ENCODE measurements around the gene CCDC116.

CCDC116 gene, protein sequence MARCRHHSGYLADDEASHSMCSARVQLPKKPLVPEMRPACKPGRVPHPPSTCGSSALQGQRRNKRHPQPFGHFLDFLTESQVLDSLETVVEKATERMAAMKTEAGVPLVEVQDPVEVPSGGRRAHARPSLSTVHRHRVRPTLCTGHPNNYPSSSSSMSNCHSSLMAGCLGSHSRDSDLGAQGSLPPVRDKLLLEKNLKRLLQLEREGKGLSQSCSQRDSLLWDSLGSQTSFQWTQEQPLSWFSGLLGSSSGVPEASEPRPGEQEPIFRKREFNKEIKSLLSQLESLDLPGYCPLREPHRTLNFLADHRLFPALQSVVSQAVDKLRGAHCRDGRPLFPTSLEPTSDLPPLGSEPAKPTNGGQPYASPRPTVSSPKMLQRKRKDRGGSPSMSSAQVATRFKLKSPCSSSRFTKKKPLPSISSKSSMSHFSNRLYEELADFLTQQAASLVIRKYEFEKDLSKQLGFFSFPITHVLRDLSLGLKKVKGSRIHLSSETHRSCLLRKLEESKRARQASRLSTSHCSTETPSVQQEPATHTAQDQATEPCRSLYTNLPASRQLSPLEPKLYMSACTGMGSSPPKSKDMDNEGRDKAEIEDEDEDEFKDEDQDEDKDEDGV

DNA sequence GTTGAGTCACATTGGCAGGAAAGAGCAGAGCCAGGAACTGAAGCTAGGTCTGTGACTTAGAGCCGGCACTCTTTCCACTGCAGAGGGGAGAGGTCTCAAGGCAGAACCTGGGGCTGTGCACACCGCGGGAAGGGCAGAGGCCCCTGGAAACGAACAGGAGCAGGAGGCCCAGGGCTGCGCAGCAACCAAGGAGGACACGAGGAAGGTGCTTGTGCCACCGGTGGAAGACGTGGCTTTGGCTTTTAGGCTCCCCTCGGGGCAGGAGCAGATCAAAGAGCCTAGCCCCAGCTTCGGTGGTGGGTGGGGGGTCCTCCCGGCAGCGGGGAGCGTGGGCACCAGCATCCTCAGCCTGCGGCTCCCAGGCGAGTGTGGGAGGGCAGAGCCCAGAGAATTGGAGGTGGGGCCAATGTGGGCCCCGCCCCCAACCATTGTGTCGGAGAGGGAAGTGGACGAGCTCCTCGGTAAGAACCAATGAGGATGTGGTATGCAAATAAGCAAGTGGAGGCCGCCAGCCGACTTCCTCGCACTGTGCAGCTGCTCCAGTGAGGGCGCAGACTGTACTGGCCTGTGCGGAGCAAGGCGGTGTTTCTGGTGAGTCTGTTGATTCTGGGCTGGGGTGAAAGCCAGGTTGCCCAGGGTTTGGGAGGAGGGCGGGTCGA lies at the start of gene CCDC116:
TSS of gene CCDC116 (plus strand) at position 524 of the 659 bp plus-strand sequence. CDS start 422 bp downstream, outside the sequence.
- no peak for DNase-seq (ENCODE audit: low read depth)
- H3K4me3 ChIP-seq (ENCODE audit: low read length): no peak within 1 kb of the TSS
- H3K4me1 ChIP-seq (ENCODE audit: control insufficient read depth, insufficient read depth, low read length): no peaks in the 10 kb centered on the region
- no peaks in the 10 kb centered on the region for H3K36me3 ChIP-seq (ENCODE audit: control insufficient read depth, insufficient read depth, low read length, severe bottlenecking)
- H3K27me3 ChIP-seq (replicated peaks; ENCODE audit: control insufficient read depth, insufficient read depth, low read length): no peaks in the 10 kb centered on the region
- no peak within 1 kb of the TSS for H3K9ac ChIP-seq (ENCODE audit: low read length)
- H3K9me3 ChIP-seq (ENCODE audit: control insufficient read depth, low read length): no peaks in the 10 kb centered on the region

DNA sequence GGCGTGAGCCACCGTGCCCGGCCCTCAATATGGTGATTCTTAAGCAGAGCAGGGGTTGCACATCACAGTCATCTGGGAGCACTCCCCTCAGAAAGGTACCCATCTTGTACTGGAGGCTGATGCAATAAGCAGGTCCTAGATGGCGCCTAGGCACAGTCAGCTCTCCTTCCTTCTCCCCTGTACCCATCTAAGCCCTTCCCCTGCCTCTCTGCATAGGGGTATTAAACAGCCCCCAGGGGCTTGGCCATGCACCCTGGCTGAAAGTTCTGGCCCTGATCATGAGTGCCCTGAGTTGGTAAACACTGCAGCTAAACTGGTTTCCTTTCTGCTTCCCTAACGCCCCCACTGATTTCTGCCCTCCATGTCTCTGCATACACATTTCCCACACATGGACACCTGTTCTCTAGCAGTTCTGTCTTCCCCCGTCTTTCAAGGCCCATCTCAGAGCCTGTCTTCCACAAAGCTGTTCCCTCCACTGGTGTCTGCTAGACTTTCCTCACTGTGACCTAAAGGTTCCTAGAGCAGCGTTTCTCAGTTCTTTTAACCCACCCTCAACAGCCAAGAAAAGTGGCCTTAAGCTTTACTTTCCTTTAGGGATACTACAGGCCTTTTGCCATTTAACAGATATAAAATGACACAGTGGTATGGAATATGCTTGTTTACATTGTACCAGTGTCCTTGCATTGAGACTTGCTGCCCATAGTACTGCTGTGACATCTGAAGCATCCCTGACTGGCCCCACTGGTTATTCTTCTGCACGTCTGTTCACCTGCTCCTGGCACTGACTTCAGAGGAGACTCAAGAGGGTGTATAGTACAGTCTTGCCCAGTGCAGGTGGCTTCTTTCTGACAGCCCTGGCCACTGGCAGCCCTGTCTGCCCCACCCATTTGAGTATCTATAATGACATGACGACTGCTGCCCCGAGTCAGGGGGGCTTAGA lies 49.5 kb upstream of the CCDC116 start:
- no peaks in the 10 kb centered on the region for H3K9me3 ChIP-seq (ENCODE audit: control insufficient read depth, low read length)
- H3K27me3 ChIP-seq (replicated peaks; ENCODE audit: control insufficient read depth, insufficient read depth, low read length): no peaks in the 10 kb centered on the region
- peaks cover 21% of the 10 kb centered on the region for H3K4me1 ChIP-seq (ENCODE audit: control insufficient read depth, insufficient read depth, low read length)
- H3K9ac ChIP-seq (ENCODE audit: low read length): no peak overlapping the region
- H3K36me3 ChIP-seq (ENCODE audit: control insufficient read depth, insufficient read depth, low read length, severe bottlenecking): no peaks in the 10 kb centered on the region
- no peak overlapping the region for H3K4me3 ChIP-seq (ENCODE audit: low read length)
- DNase-seq (ENCODE audit: low read depth): no peak

DNA sequence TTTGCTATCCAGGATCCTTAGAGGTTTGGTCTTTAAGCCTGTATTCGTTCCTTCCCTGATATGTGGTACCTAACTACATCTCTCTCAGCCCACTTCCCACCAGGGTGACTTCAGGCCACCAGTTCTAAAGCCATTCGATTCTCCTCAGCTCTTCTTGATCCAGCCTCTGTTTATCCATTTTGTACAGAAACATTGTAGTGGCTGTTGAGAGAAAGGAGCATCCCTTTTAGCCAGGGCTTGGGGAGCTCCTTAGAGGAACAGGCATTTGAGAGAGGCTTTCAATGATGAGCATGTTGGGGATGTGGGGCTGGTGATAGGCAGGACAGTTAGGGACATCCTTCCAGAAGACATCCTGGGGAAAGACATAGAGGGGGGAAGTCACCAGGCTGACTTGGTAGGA lies 47.2 kb upstream of the CCDC116 start:
- Histone ChIP-seq H3K4me3 (ENCODE audit: low read length) (no peak overlapping the region), H3K4me1 (ENCODE audit: control insufficient read depth, insufficient read depth, low read length) (peaks cover 15% of the 10 kb centered on the region), H3K9ac (ENCODE audit: low read length) (no peak overlapping the region), H3K27me3 (replicated peaks; ENCODE audit: control insufficient read depth, insufficient read depth, low read length) (no peaks in the 10 kb centered on the region), H3K36me3 (ENCODE audit: control insufficient read depth, insufficient read depth, low read length, severe bottlenecking) (no peaks in the 10 kb centered on the region), H3K9me3 (ENCODE audit: control insufficient read depth, low read length) (no peaks in the 10 kb centered on the region)
- no peak for DNase-seq (ENCODE audit: low read depth)

DNA sequence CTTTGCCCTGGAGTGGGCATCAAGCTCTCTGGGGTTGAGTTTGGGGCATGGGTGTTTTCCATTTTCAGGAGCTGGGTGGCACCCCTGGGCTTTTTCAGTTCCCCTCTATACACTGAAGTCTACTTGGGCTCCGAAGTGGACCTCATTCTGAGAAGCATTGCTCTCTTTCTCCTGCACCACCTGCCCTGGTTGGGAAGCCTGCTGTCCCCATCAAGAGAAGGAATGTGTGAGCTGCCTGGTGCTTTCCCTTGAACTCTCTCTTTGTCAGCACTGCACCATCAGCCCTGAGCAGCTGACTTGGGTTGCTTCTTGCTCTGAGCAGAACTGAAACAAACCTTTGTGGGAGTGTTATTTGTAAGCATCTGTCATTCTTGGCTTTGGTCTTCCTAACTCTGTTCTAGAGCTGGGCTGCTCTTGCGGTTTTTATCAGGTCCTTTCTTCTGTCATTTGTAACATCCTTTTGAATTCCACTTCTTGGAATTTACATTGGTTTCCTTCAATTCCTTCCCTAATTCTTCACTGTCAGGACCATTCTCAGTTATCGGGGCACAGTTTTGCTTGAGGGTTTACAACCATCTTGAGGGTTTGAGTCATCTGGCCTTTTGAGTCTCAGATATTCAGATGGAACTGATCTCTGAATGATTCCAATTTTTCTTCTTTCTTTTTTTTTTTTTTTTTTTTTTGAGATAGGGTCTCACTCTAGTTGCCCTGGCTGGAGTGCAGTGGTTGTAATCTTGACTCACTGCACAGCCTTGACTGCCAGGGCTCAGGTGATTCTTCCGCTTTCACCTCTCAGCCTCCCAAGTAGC lies 44.6 kb upstream of the CCDC116 start:
- Histone ChIP-seq H3K9me3 (ENCODE audit: control insufficient read depth, low read length) (no peaks in the 10 kb centered on the region), H3K27me3 (replicated peaks; ENCODE audit: control insufficient read depth, insufficient read depth, low read length) (no peaks in the 10 kb centered on the region), H3K36me3 (ENCODE audit: control insufficient read depth, insufficient read depth, low read length, severe bottlenecking) (peaks cover 4% of the 10 kb centered on the region), H3K4me1 (ENCODE audit: control insufficient read depth, insufficient read depth, low read length) (peaks cover 31% of the 10 kb centered on the region), H3K4me3 (ENCODE audit: low read length) (no peak overlapping the region), H3K9ac (ENCODE audit: low read length) (no peak overlapping the region)
- no peak for DNase-seq (ENCODE audit: low read depth)

DNA sequence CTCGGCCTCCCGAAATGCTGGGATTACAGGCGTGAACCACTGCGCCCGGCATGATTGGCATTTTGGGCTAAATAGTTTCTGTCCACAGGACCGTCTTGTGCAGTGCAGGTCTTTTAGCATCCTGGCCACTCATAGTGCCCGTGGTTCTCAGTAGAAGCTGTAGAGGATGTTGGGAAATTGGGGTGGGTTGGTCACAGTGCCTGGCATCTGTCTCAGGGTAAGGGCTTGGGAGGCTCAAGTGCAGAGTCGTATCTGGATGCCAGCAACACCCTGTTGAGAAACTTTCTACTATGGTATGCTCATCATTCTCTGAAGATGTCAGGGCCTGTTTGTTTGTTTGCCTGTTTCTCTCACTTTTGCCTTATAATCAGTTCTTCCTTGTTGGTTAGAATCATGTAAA lies 43.2 kb upstream of the CCDC116 start:
- DNase-seq (ENCODE audit: low read depth): no peak

DNA sequence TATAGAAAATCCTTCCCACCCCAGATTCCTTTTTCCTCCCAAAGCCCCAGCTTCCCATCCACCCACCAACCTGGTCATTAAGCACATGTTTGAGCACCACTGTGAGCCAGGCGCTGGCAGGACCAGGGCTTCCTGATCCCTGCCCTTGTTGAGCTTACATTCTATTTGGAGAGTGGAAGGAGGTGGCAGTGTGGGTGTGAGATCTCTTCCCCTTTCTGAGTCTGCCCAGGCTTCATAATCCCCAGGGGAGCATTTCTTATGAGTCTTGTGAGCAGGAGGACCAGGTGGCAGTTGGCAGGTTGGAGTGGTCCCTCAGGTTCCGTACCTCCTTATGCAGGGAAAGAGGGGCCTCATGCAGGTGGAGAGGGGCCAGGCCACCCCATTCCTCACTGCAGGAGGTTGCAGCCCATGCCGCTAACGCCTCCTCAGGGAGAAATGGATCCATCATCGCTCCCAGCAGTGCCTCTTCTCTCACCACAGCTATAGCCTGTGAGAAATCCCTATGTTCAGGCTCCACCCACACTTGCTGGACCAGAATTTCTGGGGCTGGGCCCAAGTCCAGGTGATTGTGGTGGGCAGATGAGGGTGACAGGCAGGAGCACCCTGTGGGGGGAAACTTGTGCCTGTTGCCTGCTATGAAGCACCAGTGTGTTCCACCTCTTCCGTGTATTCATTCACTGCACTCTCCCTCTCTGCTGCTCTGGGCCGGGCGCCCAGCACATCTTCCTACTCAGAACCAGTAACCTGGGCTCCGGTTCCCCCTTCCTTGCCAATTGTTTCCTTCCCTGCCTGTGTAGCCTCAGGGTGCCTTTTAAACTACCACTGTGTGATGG lies 41.5 kb upstream of the CCDC116 start:
- no peaks in the 10 kb centered on the region for H3K9me3 ChIP-seq (ENCODE audit: control insufficient read depth, low read length)
- DNase-seq (ENCODE audit: low read depth): no peak
- H3K4me1 ChIP-seq (ENCODE audit: control insufficient read depth, insufficient read depth, low read length): peaks cover 45% of the 10 kb centered on the region
- peaks cover 31% of the 10 kb centered on the region for H3K36me3 ChIP-seq (ENCODE audit: control insufficient read depth, insufficient read depth, low read length, severe bottlenecking)
- no peak overlapping the region for H3K9ac ChIP-seq (ENCODE audit: low read length)
- no peaks in the 10 kb centered on the region for H3K27me3 ChIP-seq (replicated peaks; ENCODE audit: control insufficient read depth, insufficient read depth, low read length)
- no peak overlapping the region for H3K4me3 ChIP-seq (ENCODE audit: low read length)

More for the DNA sequence above, 43.2 kb upstream of the CCDC116 start:
- H3K4me3 ChIP-seq (ENCODE audit: low read length): no peak overlapping the region
- peaks cover 18% of the 10 kb centered on the region for H3K36me3 ChIP-seq (ENCODE audit: control insufficient read depth, insufficient read depth, low read length, severe bottlenecking)
- H3K4me1 ChIP-seq (ENCODE audit: control insufficient read depth, insufficient read depth, low read length): peaks cover 33% of the 10 kb centered on the region
- H3K27me3 ChIP-seq (replicated peaks; ENCODE audit: control insufficient read depth, insufficient read depth, low read length): no peaks in the 10 kb centered on the region
- H3K9me3 ChIP-seq (ENCODE audit: control insufficient read depth, low read length): no peaks in the 10 kb centered on the region
- no peak overlapping the region for H3K9ac ChIP-seq (ENCODE audit: low read length)

DNA sequence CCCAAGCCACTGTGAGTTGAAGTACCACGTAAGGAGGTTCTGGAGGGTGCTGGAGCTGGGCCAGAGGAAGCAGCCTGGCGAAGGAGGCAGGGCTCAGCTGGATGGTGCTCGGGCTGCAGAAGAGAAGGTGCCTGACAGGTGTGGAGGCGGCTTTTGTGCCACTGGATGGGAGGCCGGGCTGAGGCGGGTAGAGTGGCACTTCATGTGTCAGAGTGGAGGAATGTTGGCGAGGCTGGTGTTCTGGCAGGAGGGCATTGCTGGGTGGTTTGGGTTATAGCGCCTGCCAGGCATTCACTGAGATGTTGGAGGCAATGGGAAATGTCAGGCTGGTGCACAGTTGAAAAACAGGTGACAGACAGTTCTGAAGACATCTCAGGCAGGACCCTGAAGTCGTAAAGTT lies 40.9 kb upstream of the CCDC116 start:
- peaks cover 45% of the 10 kb centered on the region for H3K4me1 ChIP-seq (ENCODE audit: control insufficient read depth, insufficient read depth, low read length)
- no peak overlapping the region for H3K4me3 ChIP-seq (ENCODE audit: low read length)
- no peak for DNase-seq (ENCODE audit: low read depth)
- no peak overlapping the region for H3K9ac ChIP-seq (ENCODE audit: low read length)
- H3K36me3 ChIP-seq (ENCODE audit: control insufficient read depth, insufficient read depth, low read length, severe bottlenecking): peaks cover 38% of the 10 kb centered on the region
- no peaks in the 10 kb centered on the region for H3K9me3 ChIP-seq (ENCODE audit: control insufficient read depth, low read length)
- no peaks in the 10 kb centered on the region for H3K27me3 ChIP-seq (replicated peaks; ENCODE audit: control insufficient read depth, insufficient read depth, low read length)

DNA sequence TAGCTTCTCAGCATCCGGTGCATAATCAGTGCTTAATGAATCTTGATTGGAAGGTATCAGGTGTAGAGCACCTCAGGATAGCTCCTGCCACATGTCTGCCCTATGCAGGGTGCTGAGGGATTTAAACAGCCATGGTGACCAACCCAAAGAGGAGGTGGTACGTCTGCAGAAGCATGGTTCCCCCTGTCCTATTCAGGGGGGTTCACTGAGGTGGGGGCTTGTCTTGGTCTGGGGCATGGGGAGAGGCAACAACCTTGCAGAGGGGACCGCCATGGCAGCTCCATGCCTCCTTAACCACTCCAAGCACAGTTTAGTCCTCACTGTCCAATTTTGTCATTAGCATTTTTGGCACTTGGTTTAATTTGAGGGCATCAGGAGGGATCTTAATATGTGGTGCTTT lies 40.1 kb upstream of the CCDC116 start:
- H3K27me3 ChIP-seq (replicated peaks; ENCODE audit: control insufficient read depth, insufficient read depth, low read length): no peaks in the 10 kb centered on the region
- H3K36me3 ChIP-seq (ENCODE audit: control insufficient read depth, insufficient read depth, low read length, severe bottlenecking): peaks cover 43% of the 10 kb centered on the region
- no peak for DNase-seq (ENCODE audit: low read depth)
- no peaks in the 10 kb centered on the region for H3K9me3 ChIP-seq (ENCODE audit: control insufficient read depth, low read length)
- H3K9ac ChIP-seq (ENCODE audit: low read length): no peak overlapping the region
- peaks cover 45% of the 10 kb centered on the region for H3K4me1 ChIP-seq (ENCODE audit: control insufficient read depth, insufficient read depth, low read length)
- no peak overlapping the region for H3K4me3 ChIP-seq (ENCODE audit: low read length)

DNA sequence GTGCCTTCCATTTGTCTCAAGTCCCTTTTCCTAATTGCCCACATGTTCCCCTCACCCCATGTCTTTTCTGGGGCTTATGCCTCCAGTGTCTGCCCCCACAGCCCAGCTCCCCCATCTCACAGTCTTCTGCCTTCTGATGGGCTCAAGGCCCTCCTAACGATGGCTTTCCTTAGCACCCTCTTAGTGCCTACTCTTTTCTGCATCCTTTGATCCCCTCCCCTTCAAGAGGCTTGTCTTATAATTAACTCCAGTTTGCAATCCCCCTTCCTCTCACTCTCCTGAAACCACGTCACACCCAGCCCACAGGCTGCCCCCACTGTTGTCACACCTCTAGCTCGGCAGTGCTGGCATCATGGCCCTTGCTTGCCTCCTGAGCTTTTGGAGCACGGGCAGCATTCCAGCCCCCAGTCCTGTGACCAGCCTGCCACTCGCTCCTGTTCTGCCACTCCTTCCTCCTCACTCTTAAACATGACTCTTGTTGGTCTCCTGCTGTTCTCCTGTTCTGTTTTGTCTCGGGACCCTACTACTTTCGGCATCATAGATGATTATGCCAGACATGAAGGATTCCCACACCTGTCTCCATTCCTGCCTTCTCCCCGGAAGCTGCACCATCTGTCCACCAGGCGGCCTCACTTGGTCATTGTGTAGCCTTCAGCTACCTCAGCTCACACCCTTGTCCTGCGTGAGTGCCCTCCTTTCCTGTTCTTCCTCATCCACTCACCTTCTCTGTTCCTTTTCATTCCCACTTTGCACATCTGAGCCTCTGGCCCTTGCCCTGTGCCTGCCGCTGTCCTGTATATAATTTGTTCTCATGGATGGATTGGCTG lies 38.9 kb upstream of the CCDC116 start:
- H3K36me3 ChIP-seq (ENCODE audit: control insufficient read depth, insufficient read depth, low read length, severe bottlenecking): peaks cover 44% of the 10 kb centered on the region
- no peak overlapping the region for H3K4me3 ChIP-seq (ENCODE audit: low read length)
- no peaks in the 10 kb centered on the region for H3K27me3 ChIP-seq (replicated peaks; ENCODE audit: control insufficient read depth, insufficient read depth, low read length)
- H3K9me3 ChIP-seq (ENCODE audit: control insufficient read depth, low read length): no peaks in the 10 kb centered on the region
- peaks cover 36% of the 10 kb centered on the region for H3K4me1 ChIP-seq (ENCODE audit: control insufficient read depth, insufficient read depth, low read length)
- no peak for DNase-seq (ENCODE audit: low read depth)
- no peak overlapping the region for H3K9ac ChIP-seq (ENCODE audit: low read length)
